HG03571 (cell line): ENCODE results near the gene STK11IP.

Experiments used
- ATAC-seq: cut with Tn5 transposase; IDR thresholded peaks from one replicate; pipeline ENCODE4 v1.9.1; 2021; ENCODE audit not compliant: unreplicated experiment

The STK11IP gene

DNA sequence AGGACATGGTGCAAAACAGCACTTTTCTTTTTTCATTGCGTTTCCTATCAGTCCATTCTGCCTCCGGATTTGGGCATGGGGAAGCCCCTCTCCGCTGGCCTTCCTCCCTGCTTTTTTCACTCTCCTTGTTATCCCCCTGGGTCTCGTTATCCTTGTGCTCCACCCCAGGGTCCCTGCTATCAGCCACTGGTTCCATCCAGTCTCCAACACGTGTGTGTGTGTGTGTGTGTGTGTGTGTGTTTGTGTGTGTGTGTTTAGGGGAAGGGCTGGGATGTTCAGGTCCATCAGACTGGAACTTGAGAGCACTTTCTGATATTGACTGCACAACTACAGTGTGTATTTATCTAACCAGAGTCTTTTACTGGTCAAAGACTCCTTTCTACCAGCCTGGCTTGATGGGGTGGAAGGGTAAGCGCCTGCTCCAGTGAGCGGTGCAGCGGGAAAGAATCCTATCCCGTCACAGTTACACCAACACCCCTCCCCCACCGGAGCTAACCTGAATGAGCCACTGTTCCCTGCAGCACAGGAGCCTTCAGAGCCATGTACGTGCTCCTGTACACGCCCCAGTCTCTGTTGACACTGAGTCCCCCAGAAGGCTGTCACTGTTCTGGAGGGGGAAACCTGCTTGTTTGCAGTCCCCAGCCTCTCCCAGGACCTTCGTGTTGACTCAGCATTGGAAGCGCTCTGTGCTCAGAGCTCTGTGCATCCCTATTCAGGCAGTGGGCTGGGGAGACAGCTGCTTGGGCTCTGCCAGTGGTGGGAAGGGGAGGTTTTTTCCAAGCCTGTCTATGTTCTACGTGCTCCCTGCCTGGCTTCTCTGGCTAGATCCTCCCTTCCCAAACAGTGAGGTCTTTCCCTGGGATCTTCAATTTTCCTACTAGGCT lies 20.9 kb upstream of the STK11IP start:
- ATAC-seq: no peak

DNA sequence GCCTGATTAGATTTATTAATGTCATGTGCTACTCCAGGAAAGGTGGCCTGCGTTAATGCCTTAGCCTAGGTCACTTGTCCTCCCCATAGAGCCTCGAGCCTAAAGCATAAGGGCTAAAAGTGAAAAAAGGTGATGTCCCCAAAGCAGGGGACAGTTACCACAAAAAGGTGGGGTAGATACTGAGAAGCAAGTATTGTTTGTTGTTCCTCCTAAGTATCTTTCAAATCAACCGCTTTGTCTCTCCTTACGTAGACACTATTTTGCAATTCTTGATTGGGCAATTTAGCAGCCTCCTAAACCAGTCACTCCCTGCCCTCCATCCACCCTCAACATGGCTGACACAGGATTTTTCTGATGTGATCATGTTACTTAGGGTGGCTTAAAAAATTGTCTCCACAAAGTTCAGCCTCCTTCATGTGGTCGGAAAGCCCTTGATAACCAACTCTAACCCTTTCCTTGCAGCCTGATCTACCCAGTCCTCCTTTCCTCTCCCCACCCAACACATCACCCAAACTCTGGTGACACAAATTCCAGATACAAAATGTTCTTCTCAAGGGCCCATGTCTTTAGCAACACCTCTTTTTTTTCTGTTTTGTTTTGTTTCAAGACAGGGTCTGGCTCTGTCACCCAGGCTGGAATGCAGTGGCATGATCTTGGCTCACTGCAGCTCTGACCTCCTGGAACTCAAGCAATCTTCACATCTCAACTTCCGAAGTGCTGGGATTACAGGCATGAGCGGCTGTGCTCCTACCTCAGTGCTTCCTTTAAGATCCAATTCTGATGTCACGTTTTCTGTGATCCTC lies 18.6 kb upstream of the STK11IP start:
- no peak for ATAC-seq

DNA sequence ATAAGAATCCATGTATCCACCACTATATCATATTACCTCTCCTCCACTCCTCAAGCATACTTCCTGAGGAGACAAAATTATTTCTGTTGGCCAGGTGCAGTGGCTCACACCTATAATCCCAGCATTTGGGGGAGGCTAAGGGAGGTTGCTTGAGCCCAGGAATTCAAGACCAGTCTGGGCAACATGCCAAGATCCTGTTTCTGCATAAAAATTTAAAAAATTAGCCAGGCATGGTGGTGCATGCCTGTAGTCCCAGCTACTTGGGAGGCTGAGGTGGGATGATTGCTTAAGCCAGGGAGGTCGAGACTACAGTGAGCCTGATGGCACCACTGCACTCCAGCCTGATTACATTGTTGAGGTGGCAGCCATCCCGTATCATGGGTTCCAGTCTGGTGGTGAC lies 16.3 kb upstream of the STK11IP start:
- no peak for ATAC-seq

DNA sequence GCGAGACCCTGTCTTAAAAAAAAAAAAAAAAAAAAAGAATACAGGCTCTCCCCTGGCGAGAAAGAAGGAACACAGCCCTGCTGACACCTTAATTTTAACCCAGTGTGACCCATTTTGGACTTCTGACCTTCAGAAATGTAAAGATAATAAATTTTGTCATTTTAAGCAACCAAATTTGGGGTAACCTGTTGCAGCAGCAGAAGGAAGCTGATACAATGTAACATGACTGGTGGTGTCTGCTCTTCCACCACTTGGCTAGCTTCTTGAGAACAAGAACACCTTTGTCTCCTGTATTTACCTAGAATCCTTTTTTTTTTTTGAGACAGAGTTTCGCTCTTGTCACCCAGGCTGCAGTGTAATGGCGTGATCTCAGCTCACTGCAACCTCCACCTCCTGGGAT lies 6.6 kb upstream of the STK11IP start:
- ATAC-seq: no peak

DNA sequence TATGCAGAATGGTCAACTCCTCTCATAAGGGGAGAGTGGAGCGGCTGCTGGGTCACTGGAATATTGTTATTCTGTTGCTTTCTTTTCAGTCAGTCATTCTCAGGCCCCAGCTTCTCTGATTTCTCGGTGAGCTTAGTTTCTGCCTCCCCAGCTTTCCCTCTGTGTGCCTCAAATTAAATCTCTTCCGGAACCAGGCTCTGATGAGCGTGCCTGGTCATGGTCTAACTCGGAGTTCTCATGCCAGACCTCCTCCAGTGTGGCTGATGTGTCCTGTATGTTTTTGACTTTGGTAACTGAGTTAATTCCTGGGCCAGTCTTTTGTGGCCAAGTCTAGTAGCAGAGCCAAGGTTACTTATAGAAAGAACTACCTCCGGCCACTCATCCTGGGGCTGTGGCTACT lies 4.9 kb upstream of the STK11IP start:
- no peak for ATAC-seq

DNA sequence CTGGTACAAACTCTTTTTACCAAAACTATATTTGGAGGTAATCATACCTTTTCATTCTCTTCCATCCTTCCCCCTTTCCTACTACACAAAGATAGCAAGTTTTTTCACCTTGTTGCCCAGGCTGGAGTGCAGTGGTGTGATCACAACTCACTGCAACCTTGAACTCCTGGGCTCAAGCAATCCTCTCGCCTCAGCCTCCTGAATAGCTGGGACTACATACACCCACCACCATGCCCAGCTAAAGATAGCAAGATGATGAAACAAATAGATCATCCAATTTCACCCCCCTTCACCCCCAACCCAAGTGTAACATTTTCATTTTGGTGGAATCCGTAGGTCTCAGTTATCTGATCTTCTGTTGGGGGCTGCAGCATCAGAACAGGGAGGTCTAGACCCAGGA lies 4.5 kb upstream of the STK11IP start:
- ATAC-seq: no peak

DNA sequence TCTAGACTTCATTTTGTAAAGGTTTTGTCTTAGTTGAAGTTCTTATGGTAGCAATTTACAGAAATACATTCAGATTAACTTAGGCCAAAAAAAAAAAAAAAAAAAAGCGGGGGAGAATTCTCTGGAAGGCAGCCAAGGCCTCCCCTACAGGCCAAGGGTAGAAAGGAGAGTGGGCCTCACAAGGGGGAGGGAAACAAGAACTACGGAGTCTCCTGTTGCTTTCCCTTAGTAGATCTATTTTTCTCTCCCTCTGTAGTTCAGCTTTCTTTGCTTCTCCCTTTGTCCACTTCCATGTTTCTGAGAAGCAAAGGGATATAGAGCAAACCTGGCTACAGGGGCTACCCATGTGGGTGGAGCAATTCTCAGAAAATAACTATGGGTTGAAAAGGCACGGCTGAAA lies 2.4 kb upstream of the STK11IP start:
- no peak for ATAC-seq

DNA sequence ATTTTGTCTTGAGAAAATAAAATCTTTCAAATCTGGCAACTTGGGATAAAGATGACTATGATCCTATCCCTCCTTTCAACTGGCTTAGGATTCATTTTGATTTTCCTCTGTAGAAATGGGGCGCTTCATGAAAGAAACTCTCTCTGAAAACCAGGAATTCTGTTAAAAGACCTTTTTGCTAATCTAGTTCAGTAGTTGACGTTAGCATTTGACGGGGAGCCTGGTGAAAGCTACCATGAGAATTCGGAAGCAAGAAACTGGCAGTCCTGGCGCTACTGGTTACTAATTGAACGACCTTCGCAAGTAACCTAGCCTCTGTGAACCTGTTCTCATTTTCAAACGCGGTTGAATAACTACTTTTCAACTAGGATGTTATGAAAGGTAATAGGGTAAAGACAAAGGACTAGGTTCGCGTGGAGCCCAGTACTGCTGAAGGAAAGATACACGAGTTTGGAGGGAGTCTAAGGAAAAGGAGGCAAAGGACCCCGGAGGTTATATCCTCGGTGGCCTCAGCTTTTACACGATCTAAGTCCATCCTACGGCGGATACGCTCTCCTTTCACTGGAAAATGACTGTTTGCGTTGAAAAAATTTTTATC lies 604 bp upstream of the STK11IP start:
- peak; percentile 4 for ATAC-seq

DNA sequence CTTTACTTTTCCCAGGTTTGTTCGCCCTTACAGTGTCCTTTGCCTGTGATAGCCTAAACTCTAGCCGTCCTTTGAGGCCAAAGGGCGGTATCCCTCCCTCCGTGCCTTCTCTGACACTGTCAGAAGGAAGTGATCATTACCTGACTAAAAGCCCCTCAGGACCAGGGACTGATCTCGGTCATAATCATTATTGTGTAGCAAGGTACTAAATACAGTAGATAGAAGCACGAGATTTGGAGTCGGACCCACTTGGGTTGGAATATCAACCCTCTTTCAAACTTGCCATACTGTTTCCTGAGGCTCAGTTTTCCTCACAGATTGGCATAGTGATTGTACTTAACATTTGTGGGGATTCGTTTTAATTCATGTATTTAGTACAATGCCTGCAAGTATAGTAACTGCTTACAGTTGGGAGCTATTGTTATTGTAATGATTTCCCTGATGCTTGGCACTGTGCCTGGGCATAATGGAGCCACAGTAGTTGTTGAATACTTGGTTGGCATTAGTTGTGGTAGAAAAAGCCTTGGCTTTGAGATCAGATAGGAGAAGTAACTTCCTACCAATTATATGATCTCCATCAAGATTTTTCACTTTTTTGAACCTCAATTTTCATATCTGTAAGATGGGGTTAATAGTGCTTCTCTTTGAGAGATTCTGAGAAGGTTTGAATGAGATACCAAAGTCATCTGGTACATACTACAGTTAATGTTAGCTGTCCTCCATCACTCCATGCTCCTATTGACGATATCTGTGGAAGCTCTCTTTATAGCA lies 836 bp downstream of the STK11IP start:
- no peak for ATAC-seq

DNA sequence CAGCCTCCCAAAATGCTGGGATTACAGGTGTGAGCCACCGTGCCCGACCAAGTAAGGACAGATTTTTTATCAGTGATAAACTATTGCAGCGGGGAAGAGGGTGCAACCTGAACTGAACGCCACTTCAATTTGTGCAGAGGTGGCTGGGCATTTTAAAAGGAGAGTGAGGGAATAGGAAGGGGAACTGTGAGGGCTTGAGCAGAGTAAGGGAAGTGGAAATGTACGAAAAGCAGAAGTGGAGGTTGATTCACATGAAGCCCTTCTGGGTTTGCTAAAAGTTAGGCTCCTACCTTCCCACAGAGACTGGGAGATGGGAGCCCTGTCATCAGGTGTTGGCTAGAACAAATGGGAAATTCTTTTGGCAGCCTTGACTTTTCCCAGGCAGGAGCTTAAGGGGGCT lies 6.1 kb downstream of the STK11IP start:
- no peak for ATAC-seq

DNA sequence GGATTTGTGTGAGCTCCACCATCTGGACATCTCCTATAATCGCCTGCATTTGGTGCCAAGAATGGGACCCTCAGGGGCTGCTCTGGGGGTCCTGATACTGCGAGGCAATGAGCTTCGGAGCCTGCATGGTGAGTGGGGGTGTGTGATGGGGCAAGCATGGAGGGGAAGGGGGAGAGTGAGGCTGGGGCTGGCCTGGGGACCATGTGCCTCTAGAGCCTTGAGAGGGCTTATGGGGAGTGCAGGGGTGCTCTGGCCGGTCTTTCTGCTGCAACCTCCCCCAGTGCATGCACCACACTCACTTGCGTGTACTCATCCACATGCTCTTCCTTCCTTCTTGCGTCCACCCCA lies 7.9 kb downstream of the STK11IP start:
- ATAC-seq: no peak

DNA sequence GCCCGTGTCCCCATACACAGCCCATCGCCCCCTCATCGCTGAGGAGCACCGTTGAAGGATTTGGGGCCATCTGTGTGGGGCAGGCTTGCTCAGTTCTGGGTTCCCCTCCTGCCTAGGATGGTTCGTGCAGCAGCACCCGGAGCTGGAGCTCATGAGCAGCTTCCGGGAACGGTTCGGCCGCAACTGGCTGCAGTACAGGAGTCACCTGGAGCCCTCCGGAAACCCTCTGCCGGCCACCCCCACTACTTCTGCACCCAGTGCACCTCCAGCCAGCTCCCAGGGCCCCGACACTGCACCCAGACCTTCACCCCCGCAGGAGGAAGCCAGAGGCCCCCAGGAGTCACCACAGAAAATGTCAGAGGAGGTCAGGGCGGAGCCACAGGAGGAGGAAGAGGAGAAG lies 10.3 kb downstream of the STK11IP start:
- ATAC-seq: no peak

DNA sequence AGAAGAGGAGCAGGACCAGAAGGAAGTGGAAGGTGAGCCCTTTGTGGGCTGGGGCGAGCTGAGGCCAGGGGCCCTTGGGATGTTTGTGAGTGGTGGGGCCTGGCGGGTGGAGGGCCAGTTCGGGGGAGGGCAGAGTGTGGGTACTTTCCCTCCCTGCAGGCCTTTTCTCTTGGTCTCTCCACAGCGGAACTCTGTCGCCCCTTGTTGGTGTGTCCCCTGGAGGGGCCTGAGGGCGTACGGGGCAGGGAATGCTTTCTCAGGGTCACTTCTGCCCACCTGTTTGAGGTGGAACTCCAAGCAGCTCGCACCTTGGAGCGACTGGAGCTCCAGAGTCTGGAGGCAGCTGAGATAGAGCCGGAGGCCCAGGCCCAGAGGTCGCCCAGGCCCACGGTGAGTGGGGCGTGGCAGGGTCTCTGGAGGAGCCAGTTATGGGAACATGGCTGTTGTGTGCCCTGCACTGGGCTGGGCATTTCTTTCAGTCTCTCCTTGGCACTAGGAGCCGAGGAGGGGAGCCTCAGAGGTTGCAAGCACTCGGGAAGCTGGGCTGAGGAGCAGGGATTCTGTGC lies 10.8 kb downstream of the STK11IP start:
- no peak for ATAC-seq

DNA sequence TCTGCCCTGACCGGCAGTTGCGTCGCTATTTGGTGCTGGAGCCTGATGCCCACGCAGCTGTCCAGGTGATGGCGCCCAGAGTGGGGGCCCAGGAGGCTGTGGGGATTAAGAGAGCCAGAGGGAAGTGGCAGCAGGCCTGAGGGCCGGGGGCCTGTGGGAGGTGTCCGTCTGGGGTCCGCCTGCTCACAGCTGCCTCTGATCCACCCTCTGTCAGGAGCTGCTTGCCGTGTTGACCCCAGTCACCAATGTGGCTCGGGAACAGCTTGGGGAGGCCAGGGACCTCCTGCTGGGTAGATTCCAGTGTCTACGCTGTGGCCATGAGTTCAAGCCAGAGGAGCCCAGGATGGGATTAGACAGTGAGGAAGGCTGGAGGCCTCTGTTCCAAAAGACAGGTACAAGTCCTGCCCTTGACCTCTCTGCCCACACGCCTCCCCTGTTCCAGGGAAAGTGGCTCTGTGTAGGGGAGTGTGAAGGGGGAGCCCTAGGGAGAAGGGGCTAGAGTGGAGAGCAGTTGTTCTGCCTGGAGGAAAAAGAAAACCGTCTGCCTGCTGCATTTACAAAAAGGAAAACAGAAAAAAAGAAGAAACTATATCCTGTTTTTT lies 11.6 kb downstream of the STK11IP start:
- ATAC-seq: no peak

DNA sequence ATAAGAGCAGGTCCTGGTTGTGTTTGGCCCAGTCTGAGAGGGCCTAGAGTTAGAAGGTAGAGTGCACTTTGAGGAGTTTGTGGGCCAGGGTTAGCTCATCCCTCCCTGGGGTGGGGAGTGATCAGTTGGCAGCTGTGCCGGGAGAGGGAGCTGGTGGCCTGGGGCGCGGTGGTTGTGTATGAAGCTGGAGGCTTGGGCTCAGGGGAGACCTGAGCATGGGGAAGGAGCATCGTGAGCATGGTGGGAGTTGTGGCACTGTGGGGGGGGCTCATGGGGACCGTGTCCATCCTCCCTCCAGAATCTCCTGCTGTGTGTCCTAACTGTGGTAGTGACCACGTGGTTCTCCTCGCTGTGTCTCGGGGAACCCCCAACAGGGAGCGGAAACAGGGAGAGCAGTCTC lies 13.6 kb downstream of the STK11IP start:
- no peak for ATAC-seq

DNA sequence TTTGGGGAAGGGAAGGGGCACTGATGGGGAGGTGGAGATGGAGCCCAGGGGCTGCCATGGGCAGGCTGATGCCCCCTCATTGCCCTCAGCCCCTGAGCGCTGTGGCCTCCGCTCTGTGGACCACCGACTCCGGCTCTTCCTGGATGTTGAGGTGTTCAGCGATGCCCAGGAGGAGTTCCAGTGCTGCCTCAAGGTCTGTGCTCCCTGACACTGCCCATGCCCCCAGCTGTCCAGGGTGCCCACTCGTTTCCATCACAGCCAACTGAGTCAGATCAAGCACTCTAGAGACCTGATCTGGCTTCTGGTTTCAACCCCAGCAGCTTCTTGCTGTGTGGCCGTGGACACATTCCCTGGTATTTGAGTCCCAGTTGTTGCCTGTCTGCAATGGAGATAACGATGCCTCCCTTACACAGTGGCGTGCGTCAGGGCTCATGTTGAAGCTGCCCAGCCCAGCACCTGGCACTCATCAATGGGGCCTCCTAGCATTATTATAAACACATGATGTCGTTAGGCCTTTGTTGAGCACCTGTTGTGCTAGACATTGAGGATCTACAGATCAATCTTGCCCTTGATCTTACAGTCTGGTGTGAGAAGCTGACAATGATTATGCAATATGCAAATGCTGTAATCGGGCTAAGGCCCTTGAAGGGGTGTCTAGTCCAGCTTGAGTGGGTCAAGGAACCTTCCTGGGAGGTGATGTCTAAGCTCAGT lies 14.4 kb downstream of the STK11IP start:
- ATAC-seq: no peak

DNA sequence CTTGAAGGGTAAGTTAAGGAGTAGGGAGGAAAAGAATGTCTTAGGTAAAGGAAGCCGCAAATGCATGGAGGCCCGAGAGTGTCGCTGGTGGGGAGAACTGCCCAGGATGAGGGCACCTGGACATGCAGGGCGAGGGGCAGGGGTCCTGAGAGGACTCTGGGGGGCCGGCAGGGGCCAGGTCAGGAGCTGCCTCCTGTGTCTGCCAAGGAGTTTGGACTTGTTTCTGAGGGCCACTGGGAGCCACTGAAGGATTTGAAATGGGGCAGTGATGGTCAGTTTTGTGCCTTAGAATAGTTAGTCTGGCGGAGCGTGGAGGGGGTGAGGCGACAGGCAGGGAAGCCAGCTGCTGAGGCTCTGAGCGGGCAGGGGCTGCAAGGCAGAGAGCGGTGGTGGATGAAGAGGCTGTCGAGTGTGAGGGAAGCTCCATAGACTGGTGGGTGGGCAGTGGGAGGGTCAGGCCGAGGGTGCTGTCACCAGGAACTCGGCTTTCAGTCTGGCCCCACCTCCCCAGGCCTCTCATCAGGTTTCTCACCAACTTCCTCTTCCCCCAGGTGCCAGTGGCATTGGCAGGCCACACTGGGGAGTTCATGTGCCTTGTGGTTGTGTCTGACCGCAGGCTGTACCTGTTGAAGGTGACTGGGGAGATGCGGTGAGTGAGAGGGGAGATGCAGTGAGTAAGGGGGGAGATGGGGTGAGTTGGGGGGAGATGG lies 15.1 kb downstream of the STK11IP start:
- ATAC-seq: no peak

DNA sequence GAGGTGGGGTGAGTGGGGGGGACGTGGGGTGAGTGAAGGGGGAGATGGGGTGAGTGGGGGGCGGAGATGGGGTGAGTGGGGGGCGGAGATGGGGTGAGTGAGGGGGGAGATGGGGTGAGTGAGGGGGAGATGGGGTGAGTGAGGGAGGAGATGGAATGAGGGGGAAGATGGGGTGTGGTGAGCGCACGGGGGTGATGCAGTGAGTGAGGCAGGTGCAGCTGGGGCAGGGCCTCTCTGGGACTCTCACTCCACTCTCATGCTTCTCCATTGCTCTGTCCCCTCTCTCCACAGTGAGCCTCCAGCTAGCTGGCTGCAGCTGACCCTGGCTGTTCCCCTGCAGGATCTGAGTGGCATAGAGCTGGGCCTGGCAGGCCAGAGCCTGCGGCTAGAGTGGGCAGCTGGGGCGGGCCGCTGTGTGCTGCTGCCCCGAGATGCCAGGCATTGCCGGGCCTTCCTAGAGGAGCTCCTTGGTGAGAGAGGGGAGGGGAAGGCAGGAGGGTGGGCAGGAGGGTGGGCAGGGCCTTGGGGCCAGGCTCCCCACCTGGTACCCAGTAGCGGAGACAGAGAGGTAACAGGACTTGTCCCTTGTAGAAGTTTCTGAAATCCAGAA lies 15.9 kb downstream of the STK11IP start:
- no peak for ATAC-seq
